GM12873 (cell line): Measurements from ENCODE around the gene PDE6B.
A peak's percentile ranks its signal among the peaks of the same experiment; 100 is the strongest.

Experiments
- CTCF ChIP-seq: IDR thresholded peaks from 2 replicates; pipeline ENCODE4 v1.5.1; 2012; ENCODE audit warnings: low read depth, mild to moderate bottlenecking, moderate library complexity, low read length, control low read depth; ENCODE audit not compliant: insufficient read depth; ENCODE audit errors: missing control alignments

The PDE6B gene

DNA sequence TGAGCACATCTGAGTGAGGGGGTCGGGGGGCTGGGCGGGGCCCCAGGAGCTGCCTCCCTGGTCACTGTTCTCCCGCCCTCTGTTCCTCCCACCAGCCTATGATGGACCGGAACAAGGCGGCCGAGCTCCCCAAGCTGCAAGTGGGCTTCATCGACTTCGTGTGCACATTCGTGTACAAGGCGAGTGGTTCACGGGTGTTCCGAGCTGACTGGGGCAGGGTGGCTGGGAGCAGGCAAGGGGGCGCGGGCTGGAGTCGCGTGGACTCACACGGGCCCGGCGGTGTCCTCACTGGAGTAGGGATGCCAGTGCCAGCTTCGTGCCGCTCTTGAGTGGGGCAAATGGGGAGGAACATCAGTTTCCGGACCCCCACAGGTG is 41.0 kb downstream of the PDE6B start:
- TF ChIP-seq CTCF, result no peak

- TF ChIP-seq CTCF, result no peak
Observed at GRCh38 chr4:666822-667544, 41.6 kb downstream of the PDE6B start.

DNA sequence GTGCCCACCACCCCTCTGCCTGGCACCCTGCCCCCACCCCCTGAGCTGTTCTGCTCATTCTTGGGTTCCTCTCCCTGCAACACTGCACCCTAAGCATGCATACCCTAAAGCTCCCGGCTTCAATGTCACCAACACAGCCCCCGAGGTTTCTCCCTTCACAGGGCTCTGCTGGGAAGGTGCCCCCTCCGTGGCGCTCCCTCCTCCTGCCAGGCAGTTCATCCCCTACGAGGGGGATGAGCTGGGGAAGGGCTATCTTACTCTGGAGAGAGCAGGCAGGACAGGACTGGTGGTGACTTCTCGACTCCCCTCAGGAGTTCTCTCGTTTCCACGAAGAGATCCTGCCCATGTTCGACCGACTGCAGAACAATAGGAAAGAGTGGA is 42.2 kb downstream of the PDE6B start:
- no peak for TF ChIP-seq CTCF

- TF ChIP-seq CTCF, result no peak
Observed at GRCh38 chr4:671769-672168, 46.4 kb downstream of the PDE6B start.

GRCh38 chr4:673349-674091 is 48.1 kb downstream of the PDE6B start:
- TF ChIP-seq CTCF, result no peak

DNA sequence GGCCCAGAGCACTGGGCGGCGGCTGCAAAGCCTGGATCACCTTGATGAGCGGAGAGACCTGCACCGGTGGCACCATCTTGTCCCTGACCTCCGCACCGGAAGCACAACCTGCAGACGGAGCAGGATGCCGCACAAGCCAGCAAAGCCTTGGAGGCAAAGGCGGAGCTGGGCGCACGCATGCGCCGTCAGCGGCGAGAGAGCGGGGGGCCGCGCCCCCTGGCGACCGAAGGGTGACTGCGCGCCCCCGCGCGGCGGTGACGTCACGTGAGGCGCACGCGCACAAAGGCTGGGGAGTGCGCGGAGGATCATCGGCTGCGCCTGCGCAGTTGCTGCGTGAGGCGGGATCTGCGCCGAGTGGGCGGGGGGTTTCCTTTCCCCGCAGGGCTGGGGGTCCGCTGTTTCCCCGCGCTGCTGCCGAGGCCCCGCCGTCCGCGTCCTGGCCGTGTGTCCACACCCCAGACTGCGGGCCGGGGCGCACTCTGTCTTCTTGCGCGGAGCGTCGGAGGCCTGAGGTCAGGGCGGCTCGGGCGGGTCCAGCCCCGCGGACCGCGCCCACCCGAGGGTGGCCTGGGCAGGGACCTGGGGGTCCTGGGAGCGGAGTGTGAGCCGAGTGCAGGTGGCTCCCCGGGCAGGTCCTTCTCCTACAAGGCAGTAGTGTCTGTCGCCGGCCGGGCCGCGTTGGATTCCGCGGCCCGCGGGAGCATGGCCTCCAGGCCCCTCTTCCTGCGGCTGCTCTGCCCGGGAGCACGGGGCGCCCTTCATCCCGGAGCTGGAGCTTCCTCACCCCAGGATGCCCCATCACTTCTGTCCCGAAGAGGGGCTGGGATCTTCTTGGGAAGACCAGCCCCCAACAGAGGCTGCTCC is 49.0 kb downstream of the PDE6B start, which contains the start of the genes ATP5ME and MYL5:
TSS of gene ATP5ME (minus strand) at position 105 of the 864 bp plus-strand sequence. CDS start at position 76, 29 bp downstream.
TSS of gene MYL5 (plus strand) at position 371 of the 864 bp plus-strand sequence. CDS start 3,485 bp downstream, outside the sequence.
- peak; percentile 100 for TF ChIP-seq CTCF
